Amniotic stem cell (primary cell): ENCODE data around the gene CCDC158.
"Not testable (repeated sequence)": the region's sequence is repeated elsewhere in the genome, so short reads cannot be mapped to it uniquely, and the experiment has no call there.

Experiments
- DNase-seq: peaks from one replicate; lab custom pipeline; 2025; lab: John Stamatoyannopoulos, UW

CCDC158 gene

DNA sequence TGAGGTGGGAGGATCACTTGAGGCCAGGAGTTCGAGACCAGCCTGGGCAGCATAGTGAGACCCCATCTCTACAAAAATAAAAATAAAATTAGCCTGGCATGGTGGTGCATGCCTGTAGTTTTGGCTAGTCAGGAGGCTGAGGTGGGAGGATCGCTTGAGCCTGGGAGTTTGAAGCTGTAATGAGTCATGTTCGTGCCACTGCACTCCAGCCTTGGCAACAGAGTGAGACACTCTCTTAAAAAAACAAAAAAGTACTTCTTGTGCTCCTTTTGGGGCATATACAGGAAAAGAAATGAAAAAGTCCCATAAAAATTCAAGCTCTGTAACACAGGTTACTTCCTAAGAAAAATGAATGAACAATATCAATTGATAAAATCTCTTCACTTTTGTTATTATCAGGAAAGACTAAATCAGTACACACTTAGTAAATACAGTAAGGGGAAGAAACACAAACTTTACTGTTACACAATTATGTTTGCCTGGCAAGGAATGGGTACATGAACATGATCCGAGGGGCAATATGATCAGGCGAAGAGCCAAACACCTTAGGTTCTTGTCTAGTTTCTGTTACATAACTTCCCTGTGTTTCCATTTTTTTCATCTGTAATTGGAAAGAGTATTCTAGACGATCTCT, 46.9 kb downstream of the CCDC158 start:
- no peak for DNase-seq

GRCh38 chr4:76366737-76367136, 54.2 kb downstream of the CCDC158 start:
- no peak for DNase-seq

DNA sequence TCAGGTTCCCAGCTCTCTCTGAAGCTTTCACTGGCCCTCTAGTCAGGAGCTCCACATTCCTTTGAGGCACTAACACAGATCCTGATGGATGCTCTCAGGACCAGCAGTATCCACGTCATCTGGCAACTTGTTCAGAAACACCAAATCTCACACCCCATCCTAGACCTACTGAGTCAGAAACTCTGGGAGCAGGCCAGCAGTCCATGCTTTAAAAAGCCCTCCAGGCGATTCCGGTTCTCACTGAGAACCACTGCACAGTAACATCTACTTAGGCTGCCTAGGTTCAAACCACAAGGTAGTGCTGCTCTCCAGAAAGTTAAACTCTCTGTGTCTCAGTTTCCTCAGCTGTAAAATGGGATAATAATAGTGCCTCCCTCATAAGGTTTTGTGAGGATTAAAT, 55.3 kb downstream of the CCDC158 start:
- no peak for DNase-seq

GRCh38 chr4:76364763-76365162, 56.2 kb downstream of the CCDC158 start:
- DNase-seq, result no peak

DNA sequence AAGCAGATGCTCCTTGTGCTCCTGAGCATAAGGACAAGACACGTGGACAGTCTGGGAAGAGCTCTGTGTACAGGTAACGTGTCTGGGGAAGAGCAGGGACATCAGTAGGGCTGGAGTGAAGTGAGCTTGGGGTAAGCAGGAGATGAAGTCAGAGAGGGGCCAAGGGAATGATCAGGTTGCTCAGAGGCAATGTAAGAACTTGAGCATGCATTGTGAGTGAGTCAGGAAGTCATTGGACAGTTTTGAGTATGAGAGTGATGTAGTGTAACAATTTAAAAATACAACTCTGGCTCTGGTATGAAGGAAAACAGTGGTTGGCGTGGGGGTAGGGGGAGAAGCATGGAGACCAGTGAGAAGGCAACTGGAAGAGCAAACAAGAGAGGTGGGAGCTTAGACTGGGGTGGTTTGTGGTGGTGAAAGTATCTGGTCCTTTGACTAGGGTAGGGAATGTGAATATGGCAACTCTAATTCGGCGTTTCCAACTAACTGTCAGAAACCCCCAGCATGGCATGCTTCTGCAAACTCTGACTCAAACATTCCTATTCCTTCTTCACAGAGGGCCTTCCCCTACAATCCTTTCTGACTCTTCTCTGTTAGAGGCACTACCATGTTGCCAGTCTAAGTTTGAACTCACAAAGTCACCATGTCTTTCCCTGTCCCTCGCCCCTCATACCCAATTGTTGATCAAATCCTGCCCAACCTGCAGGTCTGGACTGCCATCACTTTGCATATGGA, 57.2 kb downstream of the CCDC158 start:
- DNase-seq, result no peak

DNA sequence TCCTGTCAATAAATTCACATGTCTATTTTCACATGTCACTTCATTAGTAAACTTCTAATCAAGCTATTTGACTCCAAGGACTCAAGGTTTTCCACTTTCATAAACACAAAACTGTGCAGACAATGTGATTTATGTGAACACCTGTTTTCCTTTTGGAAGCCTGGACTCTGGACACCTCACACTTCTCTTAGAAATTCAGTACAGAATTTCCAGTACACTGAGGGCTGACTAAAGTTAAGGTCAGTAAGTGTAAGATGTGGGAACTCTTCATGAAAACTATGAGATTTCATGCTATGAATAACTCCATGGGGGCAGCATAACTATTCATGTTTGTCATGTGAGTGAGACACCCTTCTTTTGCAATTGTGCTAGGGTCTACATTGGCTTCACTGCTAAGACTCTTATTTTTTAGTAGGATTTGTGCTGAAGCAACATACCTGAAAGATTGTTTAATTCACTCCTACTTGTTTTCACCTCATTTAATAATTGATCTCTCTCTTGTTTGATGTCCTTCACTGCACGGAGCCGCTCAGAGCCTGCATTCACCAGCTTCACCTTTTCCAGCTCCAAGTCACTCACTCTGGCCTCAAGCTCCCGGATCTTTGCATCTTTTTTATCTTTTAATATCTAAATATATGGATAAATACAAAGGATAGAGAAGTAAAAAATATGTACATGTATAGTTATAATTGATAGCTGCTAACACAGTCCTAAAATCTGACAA, 59.1 kb downstream of the CCDC158 start:
- DNase-seq, result no peak

DNA sequence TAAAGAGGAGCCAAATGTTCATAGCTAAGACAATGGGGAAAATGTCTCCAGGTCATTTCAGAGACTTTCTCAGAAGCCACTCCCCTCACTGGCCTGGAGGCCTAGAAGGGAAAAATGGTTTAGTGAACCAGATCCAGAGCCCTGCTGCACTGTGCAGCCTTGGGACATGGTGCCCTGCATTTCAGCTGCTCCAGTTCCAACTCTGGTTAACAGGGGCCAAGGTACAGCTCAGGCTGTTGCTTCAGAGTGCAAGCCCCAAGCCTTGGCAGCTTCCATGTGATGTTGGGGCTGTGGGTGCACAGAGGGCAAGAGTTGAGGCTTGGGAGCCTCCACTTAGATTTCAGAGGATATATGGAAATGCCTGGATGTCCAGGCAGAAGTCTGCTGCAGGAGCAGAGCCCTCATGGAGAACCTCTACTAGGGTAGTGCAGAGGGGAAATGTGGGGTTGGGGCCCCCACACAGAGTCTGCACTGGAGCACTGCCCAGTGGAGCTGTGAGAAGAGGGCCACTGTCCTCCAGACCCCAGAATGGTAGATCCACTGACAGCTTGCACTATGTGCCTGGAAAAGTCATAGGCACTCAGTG, 61.0 kb downstream of the CCDC158 start:
- not testable (repeated sequence) for DNase-seq

DNA sequence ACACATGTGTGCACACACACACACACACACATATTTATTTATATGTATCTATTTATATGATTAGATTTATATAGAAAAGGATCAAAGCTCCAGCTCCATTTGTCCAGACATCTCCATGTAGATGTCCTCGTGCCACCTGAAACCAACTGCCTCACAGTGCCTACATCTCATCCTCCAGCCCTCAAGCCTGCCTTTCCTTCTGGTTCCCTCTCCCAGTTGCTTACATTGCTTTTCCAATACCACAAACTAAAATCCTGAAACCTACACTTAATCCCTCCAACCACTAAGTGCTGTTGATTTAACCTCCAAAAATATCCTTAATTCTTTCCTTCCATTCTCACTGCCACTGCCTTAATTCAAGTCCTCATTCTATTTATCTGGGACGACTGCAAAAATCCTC, 63.0 kb downstream of the CCDC158 start:
- no peak for DNase-seq

DNA sequence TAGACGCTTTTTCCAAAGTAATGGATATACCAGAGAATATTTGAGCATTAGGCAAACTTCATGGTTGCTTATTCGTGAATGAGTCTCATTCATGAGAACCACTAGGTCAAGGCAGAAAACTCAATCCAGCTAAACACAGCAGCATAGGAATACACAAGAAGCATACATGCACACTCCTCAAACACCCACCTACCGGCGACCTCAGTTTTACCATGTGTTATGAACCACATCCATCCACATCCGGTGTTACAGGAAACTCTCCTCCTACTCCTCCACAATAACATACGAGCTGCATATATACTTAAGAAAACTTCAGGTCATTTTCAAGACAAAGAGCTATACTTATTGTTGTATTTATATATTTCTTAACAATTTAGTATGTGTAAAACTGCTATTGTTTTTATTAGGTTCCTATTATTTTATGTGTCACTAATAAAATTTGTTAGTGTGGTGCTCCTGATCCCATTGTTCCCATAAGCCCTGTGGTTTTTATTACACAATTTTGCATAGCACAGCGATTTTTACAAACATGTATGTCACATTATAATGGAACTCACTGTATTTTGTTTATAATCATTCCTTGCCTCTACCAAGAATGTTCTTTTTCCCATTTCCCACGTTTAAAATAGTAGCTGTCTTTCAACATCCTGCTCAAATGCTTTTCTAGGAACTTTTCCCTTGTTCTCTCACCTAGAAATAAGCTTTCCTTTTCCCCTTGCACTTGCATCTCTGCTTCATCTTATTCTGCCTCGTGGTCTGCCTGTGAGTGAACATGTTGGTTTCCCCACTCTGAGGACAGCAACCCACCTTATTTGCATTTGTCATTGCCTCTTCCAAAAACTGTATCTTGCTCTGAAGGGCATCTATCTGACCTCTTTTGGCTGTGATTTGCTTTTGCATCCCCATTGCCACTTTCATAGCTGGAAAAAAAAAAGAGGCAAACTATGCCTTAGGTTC, 66.1 kb downstream of the CCDC158 start:
- no peak for DNase-seq

DNA sequence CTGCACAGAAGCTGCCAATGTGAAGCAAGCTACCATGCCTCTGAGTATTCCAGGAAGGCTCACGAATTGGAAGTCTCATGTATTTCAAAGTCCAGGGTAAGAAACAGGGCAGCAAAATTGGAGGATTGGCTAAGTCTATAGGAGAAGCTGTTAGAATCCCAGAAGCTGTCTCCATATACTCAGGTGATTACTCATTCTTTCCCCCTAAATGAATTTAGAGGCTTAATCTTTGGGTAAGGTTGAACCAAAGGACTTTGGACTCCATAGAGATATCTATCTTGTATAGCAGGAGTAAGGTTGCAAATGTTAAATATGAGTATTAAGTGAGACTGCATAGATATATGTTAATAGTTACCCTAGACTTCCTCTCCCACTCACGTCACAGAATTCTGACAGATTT, 78.1 kb downstream of the CCDC158 start:
- no peak for DNase-seq

GRCh38 chr4:76342191-76342590, 78.8 kb downstream of the CCDC158 start:
- DNase-seq, result no peak

DNA sequence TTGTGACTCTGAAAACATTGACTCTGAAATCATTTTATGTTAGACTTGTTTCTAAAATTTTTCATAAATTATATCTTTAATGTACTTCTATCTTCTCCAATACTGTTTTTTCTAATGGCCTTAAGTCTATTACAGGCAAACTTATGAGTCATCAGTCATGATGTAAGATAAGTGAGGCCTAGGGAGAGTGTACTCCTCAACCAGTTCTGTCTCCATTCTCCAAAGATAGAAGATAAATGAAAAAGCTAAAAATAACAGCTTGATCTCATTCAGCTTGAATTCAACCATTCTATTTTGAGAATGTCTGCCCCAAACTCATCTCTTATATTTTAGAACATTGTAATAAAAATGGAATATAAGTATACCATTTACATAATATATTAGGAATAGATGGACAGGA, 79.9 kb downstream of the CCDC158 start:
- DNase-seq, result peak; percentile 1

- no peak for DNase-seq
These were observed 81.6 kb downstream of the CCDC158 start for GRCh38 chr4:76339364-76339763.

- DNase-seq, result no peak
These were observed 86.1 kb downstream of the CCDC158 start for GRCh38 chr4:76334885-76335284.

DNA sequence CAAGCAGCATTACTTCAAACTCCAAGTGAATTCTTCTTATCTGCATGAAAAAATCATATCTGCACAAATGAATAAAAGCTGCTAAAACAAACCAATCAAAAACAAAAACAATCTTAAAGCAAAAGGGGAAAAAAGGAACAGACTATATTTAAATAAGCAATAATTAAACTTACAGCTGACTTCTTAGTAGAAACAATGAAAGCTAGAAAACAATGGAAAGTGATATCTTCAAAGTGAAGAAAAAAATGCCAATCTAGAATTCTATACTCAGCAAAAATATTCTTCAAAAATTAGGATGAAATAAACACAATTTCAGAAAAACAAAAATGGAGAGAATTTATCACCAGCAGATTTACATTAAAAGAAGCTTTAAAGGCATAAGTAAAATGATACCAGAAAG, 94.4 kb downstream of the CCDC158 start:
- DNase-seq, result no peak

- DNase-seq, result no peak
These were observed 95.9 kb downstream of the CCDC158 start for GRCh38 chr4:76325072-76325471.

- no peak for DNase-seq
These were observed 98.7 kb downstream of the CCDC158 start for GRCh38 chr4:76322236-76322635.

GRCh38 chr4:76316131-76316530, 104.8 kb downstream of the CCDC158 start:
- DNase-seq, result no peak

GRCh38 chr4:76315267-76315918, 105.5 kb downstream of the CCDC158 start:
- no peak for DNase-seq

- no peak for DNase-seq
These were observed 107.4 kb downstream of the CCDC158 start for GRCh38 chr4:76313547-76313946.

GRCh38 chr4:76312457-76312856, 108.5 kb downstream of the CCDC158 start:
- DNase-seq, result no peak
